Mesenchymal stem cell (in vitro differentiated cells and primary cell): ENCODE measurements around the gene GARIN5A.

Source experiments
- DNase-seq: peaks from one replicate; pipeline ENCODE4 v3.0.0-alpha.2; 2013
- H2AFZ ChIP-seq: one replicate; pipeline ENCODE4 v1.6.1; 2013; ENCODE audit warnings: low read depth, mild to moderate bottlenecking, control low read depth, inconsistent platforms, low read length, moderate library complexity
- H2AK5ac ChIP-seq: 2 replicates; pipeline ENCODE4 v1.6.1; 2013; ENCODE audit warnings: low read length, moderate library complexity, mild to moderate bottlenecking, inconsistent platforms; ENCODE audit not compliant: severe bottlenecking
- H2BK120ac ChIP-seq: one replicate; pipeline ENCODE4 v1.6.1; 2013; ENCODE audit warnings: low read depth, mild to moderate bottlenecking, inconsistent platforms, low read length, moderate library complexity
- H2BK12ac ChIP-seq, 2 experiments: one replicate each; pipeline ENCODE4 v1.6.1; 2013; ENCODE audit warnings: inconsistent platforms in 2 of 2, low read length in 2 of 2, mild to moderate bottlenecking in 2 of 2, moderate library complexity in 2 of 2, control low read depth in 1 of 2
- H2BK15ac ChIP-seq: one replicate; pipeline ENCODE4 v1.6.1; 2013; ENCODE audit warnings: mild to moderate bottlenecking, low read depth, inconsistent platforms; ENCODE audit not compliant: poor library complexity, severe bottlenecking
- H2BK5ac ChIP-seq: 2 replicates; pipeline ENCODE4 v1.6.1; 2013; ENCODE audit warnings: low read depth, mild to moderate bottlenecking, low read length, control low read depth, inconsistent platforms; ENCODE audit not compliant: poor library complexity, severe bottlenecking
- H3K14ac ChIP-seq, 2 experiments: one replicate each; pipeline ENCODE4 v1.6.1; 2013; ENCODE audit warnings: inconsistent platforms in 2 of 2, low read length in 2 of 2, control low read depth in 1 of 2, mild to moderate bottlenecking in 1 of 2, moderate library complexity in 1 of 2
- H3K18ac ChIP-seq, 2 experiments: one replicate each; pipeline ENCODE4 v1.6.1; 2013; ENCODE audit warnings: inconsistent platforms in 2 of 2, low read length in 2 of 2, control low read depth in 1 of 2, low read depth in 1 of 2, mild to moderate bottlenecking in 1 of 2
- H3K23ac ChIP-seq, 2 experiments: one replicate each; pipeline ENCODE4 v1.6.1; 2013; ENCODE audit warnings: inconsistent platforms in 2 of 2, low read length in 2 of 2, mild to moderate bottlenecking in 2 of 2, moderate library complexity in 2 of 2, control low read depth in 1 of 2
- H3K27ac ChIP-seq: 2 replicates; pipeline ENCODE4 v1.5.1; 2013; ENCODE audit warnings: mild to moderate bottlenecking, moderate library complexity, low read length, control low read depth, inconsistent platforms; ENCODE audit not compliant: poor library complexity, severe bottlenecking
- H3K27me3 ChIP-seq, 2 experiments: 2 replicates each; pipeline versions ENCODE4 v1.6.1 to v1.7.0; 2013; ENCODE audit warnings: low read length in 2 of 2, mild to moderate bottlenecking in 2 of 2, moderate library complexity in 2 of 2, control low read depth in 1 of 2, inconsistent platforms in 1 of 2; ENCODE audit not compliant: control insufficient read depth in 1 of 2, insufficient read depth in 1 of 2
- H3K36me3 ChIP-seq, 2 experiments: 2 replicates each; pipeline versions ENCODE4 v1.6.1 to v1.7.0; 2013; ENCODE audit warnings: low read length in 2 of 2, control low read depth in 1 of 2, inconsistent platforms in 1 of 2, low read depth in 1 of 2, mild to moderate bottlenecking in 1 of 2; ENCODE audit not compliant: insufficient read depth in 2 of 2, control insufficient read depth in 1 of 2
- H3K4ac ChIP-seq, 2 experiments: one replicate each; pipeline ENCODE4 v1.6.1; 2013; ENCODE audit warnings: inconsistent platforms in 2 of 2, low read length in 2 of 2, mild to moderate bottlenecking in 2 of 2, moderate library complexity in 2 of 2, control low read depth in 1 of 2, low read depth in 1 of 2
- H3K4me1 ChIP-seq: 2 replicates; pipeline ENCODE4 v1.6.1; 2013; ENCODE audit warnings: low read depth, low read length, control low read depth; ENCODE audit not compliant: control insufficient read depth, insufficient read depth
- H3K4me2 ChIP-seq: 2 replicates; pipeline ENCODE4 v1.6.1; 2013; ENCODE audit warnings: low read length, mild to moderate bottlenecking, inconsistent platforms; ENCODE audit not compliant: poor library complexity, severe bottlenecking
- H3K4me3 ChIP-seq, 2 experiments: 2 replicates each; pipeline versions ENCODE4 v1.5.1 to v1.7.0; 2013; ENCODE audit warnings: low read length in 2 of 2, mild to moderate bottlenecking in 2 of 2, control low read depth in 1 of 2, low read depth in 1 of 2; ENCODE audit not compliant: insufficient read depth in 1 of 2
- H3K79me1 ChIP-seq: replicated peaks from 2 replicates; pipeline ENCODE4 v1.6.1; 2013; ENCODE audit warnings: mild to moderate bottlenecking, control low read depth, low read length, inconsistent platforms; ENCODE audit not compliant: poor library complexity, severe bottlenecking
- H3K9ac ChIP-seq: 2 replicates; pipeline ENCODE4 v1.7.0; 2013; ENCODE audit warnings: mild to moderate bottlenecking, low read length, moderate library complexity
- H3K9me3 ChIP-seq: 2 replicates; pipeline ENCODE4 v1.7.0; 2013; ENCODE audit warnings: mild to moderate bottlenecking, low read length; ENCODE audit not compliant: control insufficient read depth
- H4K8ac ChIP-seq: one replicate; pipeline ENCODE4 v1.6.1; 2013; ENCODE audit warnings: inconsistent platforms, mild to moderate bottlenecking, low read length, moderate library complexity
- H4K91ac ChIP-seq: one replicate; pipeline ENCODE4 v1.6.1; 2013; ENCODE audit warnings: mild to moderate bottlenecking, low read length, inconsistent platforms
- WGBS: methylation state at CpG from one replicate; pipeline ENCODE4 v1.1.7; 2013; ENCODE audit warnings: mixed read lengths; 5-methylcytosine and 5-hydroxymethylcytosine counted together

GARIN5A gene

GRCh38 chr19:50417111-50418081 is 59.3 kb downstream of the GARIN5A start:
- Histone ChIP-seq H2BK12ac (no peak overlapping the region), H2BK5ac (no peak overlapping the region), H3K18ac (no peak overlapping the region), H3K4me2 (no peak overlapping the region), H3K27ac (no peak overlapping the region), H3K27me3 (peaks cover 23 to 33% of the 10 kb centered on the region in 2 experiments), H3K9ac (no peak overlapping the region), H2BK120ac (no peak overlapping the region), H4K91ac (no peak overlapping the region), H3K23ac (no peak overlapping the region), H2AK5ac (no peak overlapping the region), H3K4me1 (peaks cover 13% of the 10 kb centered on the region), H3K79me1 (no peaks in the 10 kb centered on the region), H3K4ac (no peak overlapping the region), H3K36me3 (peaks cover 0 to 36% of the 10 kb centered on the region in 2 experiments), H3K9me3 (peaks cover 2% of the 10 kb centered on the region), H2AFZ (no peak overlapping the region), H2BK15ac (no peak overlapping the region), H4K8ac (no peak overlapping the region), H3K14ac (no peak overlapping the region), H3K4me3 (no peak overlapping the region)
- 87% methylated on average over 36 of the region's 42 CpGs for WGBS
- no peak for DNase-seq
